GM04503 (cell line): ENCODE results near the gene MYG1.
A peak's percentile ranks its signal among the peaks of the same experiment; 100 is the strongest.

Experiments
- DNase-seq: peaks from one replicate; pipeline ENCODE4 v3.0.0-alpha.2; 2012; ENCODE audit warnings: low read depth

MYG1 gene

GRCh38 chr12:53299454-53300180, at the start of gene MYG1:
Gene MYG1, plus strand, starts transcription at chr12:53299695. Its CDS starts 43 bp downstream, at chr12:53299738.
- peak; percentile 48 for DNase-seq

GRCh38 chr12:53251477-53252348, 47.8 kb upstream of the MYG1 start:
- DNase-seq: no peak

- DNase-seq: no peak
These were observed 47.1 kb upstream of the MYG1 start for GRCh38 chr12:53252349-53252916.

- no peak for DNase-seq
These were observed 46.2 kb upstream of the MYG1 start for GRCh38 chr12:53253298-53253697.

GRCh38 chr12:53254816-53255545, 44.5 kb upstream of the MYG1 start:
- DNase-seq: no peak

GRCh38 chr12:53255996-53256395, 43.5 kb upstream of the MYG1 start:
- no peak for DNase-seq

GRCh38 chr12:53258541-53259539, 40.7 kb upstream of the MYG1 start:
- no peak for DNase-seq

GRCh38 chr12:53259891-53260290, 39.6 kb upstream of the MYG1 start:
- DNase-seq: no peak

GRCh38 chr12:53265783-53266182, 33.7 kb upstream of the MYG1 start:
- no peak for DNase-seq

GRCh38 chr12:53267306-53267998, 32.0 kb upstream of the MYG1 start:
- DNase-seq: no peak

GRCh38 chr12:53267999-53268629, 31.4 kb upstream of the MYG1 start, which contains the start of gene ESPL1:
Gene ESPL1, plus strand, starts transcription at chr12:53268299. Its CDS starts 468 bp downstream, at chr12:53268767.
- DNase-seq: peak; percentile 24

GRCh38 chr12:53268630-53269562, 30.6 kb upstream of the MYG1 start:
- no peak for DNase-seq

GRCh38 chr12:53274445-53274844, 25.1 kb upstream of the MYG1 start:
- no peak for DNase-seq

GRCh38 chr12:53276511-53276910, 23.0 kb upstream of the MYG1 start:
- no peak for DNase-seq

- no peak for DNase-seq
These were observed 21.5 kb upstream of the MYG1 start for GRCh38 chr12:53277981-53278380.

- DNase-seq: no peak
These were observed 20.1 kb upstream of the MYG1 start for GRCh38 chr12:53279283-53279869.

- no peak for DNase-seq
These were observed 19.5 kb upstream of the MYG1 start for GRCh38 chr12:53279888-53280498.

- no peak for DNase-seq
These were observed 13.0 kb upstream of the MYG1 start for GRCh38 chr12:53286448-53286847.
